K562 (cell line): ENCODE measurements around the gene BIRC6. TPM values are rescaled to one million over a fixed set of nuclear protein-coding genes. Genes with fewer than 3 reads are reported as not detected.

Experiments
- ATF7 ChIP-seq: fragments of 450-650 bp; IDR thresholded peaks from 2 replicates; pipeline ENCODE4 v1.7.1; 2014; ENCODE audit warnings: mild to moderate bottlenecking, moderate library complexity
- HDAC1 ChIP-seq, 2 experiments: fragments of 450-650 bp; IDR thresholded peaks; 2 replicates each; pipeline ENCODE4 v1.6.1; 2016 to 2017; ENCODE audit warnings: inconsistent platforms in 1 of 2, mild to moderate bottlenecking in 1 of 2, moderate library complexity in 1 of 2
- JUN ChIP-seq, 2 experiments: sonication (generic) in 1 of 2; formaldehyde crosslinking in 1 of 2; IDR thresholded peaks; 2 replicates each; pipeline versions ENCODE4 v1.6.1 to v1.8.0; 2012 to 2022; ENCODE audit warnings: borderline replicate concordance in 2 of 2, mild to moderate bottlenecking in 2 of 2, improper control_type of control experiment in 1 of 2, low read depth in 1 of 2, low read length in 1 of 2, missing genetic modification reagents in 1 of 2
- MAZ ChIP-seq, 2 experiments: fragments of 450-650 bp in 1 of 2; sonication (generic) in 1 of 2; formaldehyde crosslinking; IDR thresholded peaks in 1 of 2; conservative IDR thresholded peaks in 1 of 2; 2 replicates each; pipeline versions ENCODE4 v1.4.0 to v1.5.0; 2020; ENCODE audit warnings: mild to moderate bottlenecking in 1 of 2, missing genetic modification reagents in 1 of 2
- MEIS2 ChIP-seq: fragments of 450-650 bp; IDR thresholded peaks from 2 replicates; pipeline ENCODE4 v1.6.1; 2014; ENCODE audit warnings: mild to moderate bottlenecking; ENCODE audit not compliant: partially characterized antibody
- PKNOX1 ChIP-seq: fragments of 450-650 bp; IDR thresholded peaks from 2 replicates; pipeline ENCODE4 v1.6.1; 2016
- UBTF ChIP-seq, 2 experiments: IDR thresholded peaks; 2 replicates each; pipeline ENCODE4 v1.6.1; 2012; ENCODE audit warnings: improper control_type of control experiment in 2 of 2, low read depth in 2 of 2, low read length in 2 of 2, borderline replicate concordance in 1 of 2
- ZBTB5 ChIP-seq: fragments of 450-650 bp; IDR thresholded peaks from 2 replicates; pipeline ENCODE4 v1.6.1; 2017; ENCODE audit warnings: antibody characterized with exemption
- ZFP30 ChIP-seq: fragments of 250-450 bp; sonication (Bioruptor Pico); IDR thresholded peaks from 2 replicates; pipeline ENCODE4 v1.8.0; 2022; ENCODE audit warnings: moderate library complexity, mild to moderate bottlenecking, inconsistent platforms, borderline replicate concordance
- polyA plus RNA-seq, 8 experiments: library from polyadenylated mRNA; depleted of rRNA in 4 of 8; stranded (reverse) in 5 of 8; unstranded in 3 of 8; fragments of >200 nt; fragmentation: Nextera tagmentation in 2 of 8; fragmentation: Illumina TruSeq in 1 of 8; extraction: Ambion mirVana in 2 of 8; extraction: Trizol in 1 of 8; gene quantifications; 2 replicates each; pipeline versions ENCODE4 v1.2.1 to v1.2.3, GENCODE V29; 2011 to 2014; ENCODE audit warnings: inconsistent platforms in 1 of 8, missing spikeins in 1 of 8
- total RNA-seq, 7 experiments: library from RNA; depleted of rRNA in 6 of 7; stranded (reverse); fragments of >200 nt in 6 of 7; fragmentation: Illumina TruSeq in 2 of 7; extraction: Trizol in 2 of 7; gene quantifications; 2 replicates each; pipeline versions ENCODE4 v1.2.1 to v1.2.3, GENCODE V29; 2011 to 2021; ENCODE audit warnings: low replicate concordance in 1 of 7
- TF ChIP-seq, protein P1 (sequence below): fragments of 450-650 bp; IDR thresholded peaks from 2 replicates; pipeline ENCODE4 v1.6.1; 2017; ENCODE audit warnings: antibody characterized with exemption, mild to moderate bottlenecking
- TF ChIP-seq, protein P2 (sequence below): fragments of 450-650 bp; conservative IDR thresholded peaks from 2 replicates; pipeline ENCODE4 v1.6.1; 2016; ENCODE audit warnings: missing genetic modification characterization, low read depth, mild to moderate bottlenecking, missing compliant biosample characterization, moderate library complexity
- TF ChIP-seq, protein P3 (sequence below), 2 experiments: fragments of 450-650 bp in 1 of 2; sonication (generic) in 1 of 2; formaldehyde crosslinking; conservative IDR thresholded peaks; 2 replicates each; pipeline versions ENCODE4 v1.4.0 to v1.8.1; 2020 to 2022; ENCODE audit warnings: mild to moderate bottlenecking in 1 of 2, missing genetic modification reagents in 1 of 2

BIRC6 gene
- total and polyA plus RNA-seq, 9 of the 15 experiments (the other 6 are each of a cell fraction or from before 2014, with no cell fraction given), result 18.8 to 110 (median 49.8) TPM

DNA sequence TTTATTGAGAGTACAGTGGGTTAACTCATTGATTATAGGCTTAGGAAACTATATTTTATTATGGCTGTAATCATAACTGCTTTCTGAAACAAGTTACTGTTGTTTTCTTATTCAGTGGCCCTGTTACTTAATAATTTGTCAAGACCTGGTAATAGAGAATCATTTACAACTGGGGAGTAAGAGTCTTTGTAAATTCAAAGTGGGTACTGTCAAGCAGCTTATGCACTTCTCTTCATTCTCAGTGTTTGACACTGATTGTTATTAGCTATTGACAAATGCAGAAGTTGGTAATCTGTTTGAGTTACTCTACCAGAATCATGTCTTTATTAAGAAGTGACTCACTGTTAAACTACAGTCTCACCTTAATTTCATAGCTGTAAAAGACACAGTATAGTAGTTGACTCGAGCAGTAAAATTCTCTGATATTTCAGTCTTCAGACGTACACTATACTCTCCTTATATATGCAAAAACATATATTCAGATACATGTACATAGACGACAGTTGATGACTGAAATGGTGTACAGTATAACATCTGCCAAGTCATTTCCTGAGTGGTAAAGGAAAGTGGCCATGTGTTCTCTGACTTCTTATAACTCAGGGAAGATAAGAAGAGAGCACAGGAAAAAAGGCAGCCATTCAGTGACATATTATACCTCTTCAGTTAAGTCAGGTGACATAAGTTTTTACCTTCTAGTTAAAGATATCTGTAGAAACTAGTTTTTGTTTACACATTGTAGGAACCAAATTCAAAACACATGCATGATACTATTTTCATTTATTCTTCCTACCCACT lies 235.0 kb downstream of the BIRC6 start (continued):
- TF ChIP-seq, protein P1, sequence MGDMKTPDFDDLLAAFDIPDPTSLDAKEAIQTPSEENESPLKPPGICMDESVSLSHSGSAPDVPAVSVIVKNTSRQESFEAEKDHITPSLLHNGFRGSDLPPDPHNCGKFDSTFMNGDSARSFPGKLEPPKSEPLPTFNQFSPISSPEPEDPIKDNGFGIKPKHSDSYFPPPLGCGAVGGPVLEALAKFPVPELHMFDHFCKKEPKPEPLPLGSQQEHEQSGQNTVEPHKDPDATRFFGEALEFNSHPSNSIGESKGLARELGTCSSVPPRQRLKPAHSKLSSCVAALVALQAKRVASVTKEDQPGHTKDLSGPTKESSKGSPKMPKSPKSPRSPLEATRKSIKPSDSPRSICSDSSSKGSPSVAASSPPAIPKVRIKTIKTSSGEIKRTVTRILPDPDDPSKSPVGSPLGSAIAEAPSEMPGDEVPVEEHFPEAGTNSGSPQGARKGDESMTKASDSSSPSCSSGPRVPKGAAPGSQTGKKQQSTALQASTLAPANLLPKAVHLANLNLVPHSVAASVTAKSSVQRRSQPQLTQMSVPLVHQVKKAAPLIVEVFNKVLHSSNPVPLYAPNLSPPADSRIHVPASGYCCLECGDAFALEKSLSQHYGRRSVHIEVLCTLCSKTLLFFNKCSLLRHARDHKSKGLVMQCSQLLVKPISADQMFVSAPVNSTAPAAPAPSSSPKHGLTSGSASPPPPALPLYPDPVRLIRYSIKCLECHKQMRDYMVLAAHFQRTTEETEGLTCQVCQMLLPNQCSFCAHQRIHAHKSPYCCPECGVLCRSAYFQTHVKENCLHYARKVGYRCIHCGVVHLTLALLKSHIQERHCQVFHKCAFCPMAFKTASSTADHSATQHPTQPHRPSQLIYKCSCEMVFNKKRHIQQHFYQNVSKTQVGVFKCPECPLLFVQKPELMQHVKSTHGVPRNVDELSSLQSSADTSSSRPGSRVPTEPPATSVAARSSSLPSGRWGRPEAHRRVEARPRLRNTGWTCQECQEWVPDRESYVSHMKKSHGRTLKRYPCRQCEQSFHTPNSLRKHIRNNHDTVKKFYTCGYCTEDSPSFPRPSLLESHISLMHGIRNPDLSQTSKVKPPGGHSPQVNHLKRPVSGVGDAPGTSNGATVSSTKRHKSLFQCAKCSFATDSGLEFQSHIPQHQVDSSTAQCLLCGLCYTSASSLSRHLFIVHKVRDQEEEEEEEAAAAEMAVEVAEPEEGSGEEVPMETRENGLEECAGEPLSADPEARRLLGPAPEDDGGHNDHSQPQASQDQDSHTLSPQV, result peak; percentile 98
- peak; percentile 56 for TF ChIP-seq ATF7
- TF ChIP-seq MEIS2, result peak; percentile 72
- peak; percentile 67 for TF ChIP-seq PKNOX1
- TF ChIP-seq, protein P2, sequence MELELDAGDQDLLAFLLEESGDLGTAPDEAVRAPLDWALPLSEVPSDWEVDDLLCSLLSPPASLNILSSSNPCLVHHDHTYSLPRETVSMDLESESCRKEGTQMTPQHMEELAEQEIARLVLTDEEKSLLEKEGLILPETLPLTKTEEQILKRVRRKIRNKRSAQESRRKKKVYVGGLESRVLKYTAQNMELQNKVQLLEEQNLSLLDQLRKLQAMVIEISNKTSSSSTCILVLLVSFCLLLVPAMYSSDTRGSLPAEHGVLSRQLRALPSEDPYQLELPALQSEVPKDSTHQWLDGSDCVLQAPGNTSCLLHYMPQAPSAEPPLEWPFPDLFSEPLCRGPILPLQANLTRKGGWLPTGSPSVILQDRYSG (tag), result 0 out of 2 replicates have a peak, but pooled peaks have one; percentile 16
- TF ChIP-seq, protein P3, sequence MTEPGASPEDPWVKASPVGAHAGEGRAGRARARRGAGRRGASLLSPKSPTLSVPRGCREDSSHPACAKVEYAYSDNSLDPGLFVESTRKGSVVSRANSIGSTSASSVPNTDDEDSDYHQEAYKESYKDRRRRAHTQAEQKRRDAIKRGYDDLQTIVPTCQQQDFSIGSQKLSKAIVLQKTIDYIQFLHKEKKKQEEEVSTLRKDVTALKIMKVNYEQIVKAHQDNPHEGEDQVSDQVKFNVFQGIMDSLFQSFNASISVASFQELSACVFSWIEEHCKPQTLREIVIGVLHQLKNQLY (CRISPR knock-in tag; conservative IDR thresholded peaks at IDR 0.05), result no peak
- peak; percentile 11; the same call in 1 of the 2 replicates for TF ChIP-seq JUN (IDR thresholded peaks at IDR 0.05; ENCODE audit: borderline replicate concordance, low read depth, low read length)
- no peak for TF ChIP-seq JUN (CRISPR knock-in tag; IDR thresholded peaks at IDR 0.05; ENCODE audit: borderline replicate concordance)
- TF ChIP-seq HDAC1 (IDR thresholded peaks at IDR 0.05), result 0 out of 4 replicates have a peak, but pooled peaks of 1 of the 2 experiments have one; percentile 16
- no peak for TF ChIP-seq UBTF (IDR thresholded peaks at IDR 0.05; ENCODE audit: borderline replicate concordance in 1 of 2, low read depth in 2 of 2, low read length in 2 of 2)
- TF ChIP-seq ZFP30 (CRISPR knock-in tag), result no peak
- no peak for TF ChIP-seq ZBTB5
- no peak for TF ChIP-seq MAZ (CRISPR knock-in tag; conservative IDR thresholded peaks at IDR 0.05 in 1 of 2, IDR thresholded peaks at IDR 0.05 in 1 of 2)
